HepG2 (cell line): Measurements from ENCODE around the gene WDR91. TPM values are rescaled to one million over a fixed set of nuclear protein-coding genes. Genes with fewer than 3 reads are reported as not detected.
A peak's percentile ranks its signal among the peaks of the same experiment; 100 is the strongest.

Experiments used
- AGO2 ChIP-seq: fragments of 200-400 bp; formaldehyde crosslinking; optimal IDR thresholded peaks from 2 replicates; pipeline ENCODE3; 2017; ENCODE audit warnings: mild to moderate bottlenecking, low read depth, low read length, moderate library complexity
- CCDC6 ChIP-seq: sonication (generic); formaldehyde crosslinking; IDR thresholded peaks from 2 replicates; pipeline ENCODE4 v1.8.1; 2022; ENCODE audit warnings: mild to moderate bottlenecking, missing genetic modification reagents, moderate library complexity
- FOXC1 ChIP-seq: sonication (generic); formaldehyde crosslinking; IDR thresholded peaks from 2 replicates; pipeline ENCODE4 v1.8.0; 2022; ENCODE audit warnings: mild to moderate bottlenecking, missing genetic modification reagents, borderline replicate concordance
- GABPB1 ChIP-seq: IDR thresholded peaks from 2 replicates; pipeline ENCODE4 v1.6.1; 2016; ENCODE audit warnings: mild to moderate bottlenecking, missing genetic modification reagents, moderate library complexity, missing compliant biosample characterization
- GTF2F1 ChIP-seq: fragments of 150-350 bp; IDR thresholded peaks from 2 replicates; pipeline ENCODE4 v1.6.1; 2014; ENCODE audit warnings: low read length
- KDM6A ChIP-seq: IDR thresholded peaks from 2 replicates; pipeline ENCODE4 v1.6.1; 2016; ENCODE audit warnings: low read depth
- PHF5A ChIP-seq: IDR thresholded peaks from one replicate; pipeline ENCODE4 v1.6.1; 2018; ENCODE audit warnings: low read depth, missing genetic modification reagents; ENCODE audit not compliant: unreplicated experiment
- RBFOX2 ChIP-seq: fragments of 200-400 bp; formaldehyde crosslinking; IDR thresholded peaks from 2 replicates; pipeline ENCODE4 v1.6.1; 2017; ENCODE audit warnings: low read depth, mild to moderate bottlenecking, low read length
- SKIL ChIP-seq: sonication (generic); formaldehyde crosslinking; IDR thresholded peaks from 2 replicates; pipeline ENCODE4 v1.8.0; 2022; ENCODE audit warnings: missing genetic modification reagents, mild to moderate bottlenecking, moderate library complexity, borderline replicate concordance
- YEATS2 ChIP-seq: sonication (generic); formaldehyde crosslinking; IDR thresholded peaks from 2 replicates; pipeline ENCODE4 v1.4.0; 2020; ENCODE audit warnings: missing genetic modification reagents, borderline replicate concordance
- ZFY ChIP-seq: sonication (generic); formaldehyde crosslinking; IDR thresholded peaks from 2 replicates; pipeline ENCODE4 v1.4.0; 2020; ENCODE audit warnings: missing genetic modification reagents
- ZNF263 ChIP-seq: sonication (generic); formaldehyde crosslinking; IDR thresholded peaks from 2 replicates; pipeline ENCODE4 v1.4.0; 2020; ENCODE audit warnings: missing genetic modification reagents
- ZNF44 ChIP-seq: sonication (generic); formaldehyde crosslinking; IDR thresholded peaks from 2 replicates; pipeline ENCODE4 v1.5.1; 2020; ENCODE audit warnings: mild to moderate bottlenecking, missing genetic modification reagents
- ZNF75D ChIP-seq: sonication (generic); formaldehyde crosslinking; IDR thresholded peaks from 2 replicates; pipeline ENCODE4 v1.8.1; 2023; ENCODE audit warnings: missing genetic modification reagents, mild to moderate bottlenecking, borderline replicate concordance
- ZNF766 ChIP-seq: sonication (generic); formaldehyde crosslinking; IDR thresholded peaks from 2 replicates; pipeline ENCODE4 v1.5.0; 2020; ENCODE audit warnings: missing genetic modification reagents, borderline replicate concordance
- ZNF782 ChIP-seq: sonication (generic); formaldehyde crosslinking; IDR thresholded peaks from 2 replicates; pipeline ENCODE4 v1.4.0; 2020; ENCODE audit warnings: missing genetic modification reagents, mild to moderate bottlenecking, borderline replicate concordance
- ZSCAN9 ChIP-seq: IDR thresholded peaks from 2 replicates; pipeline ENCODE4 v1.6.1; 2016; ENCODE audit warnings: borderline replicate concordance
- polyA plus RNA-seq, 8 experiments: library from polyadenylated mRNA; depleted of rRNA in 3 of 8; stranded (reverse) in 7 of 8; unstranded in 1 of 8; fragments of >200 nt; fragmentation: Illumina TruSeq in 4 of 8; extraction: Trizol in 4 of 8; gene quantifications; 2 replicates each; pipeline versions ENCODE4 v1.2.1 to v1.2.3, GENCODE V29; 2011 to 2016; ENCODE audit warnings: low read depth in 4 of 8, missing spikeins in 1 of 8, mixed read lengths in 1 of 8; ENCODE audit not compliant: insufficient read depth in 1 of 8
- total RNA-seq, 5 experiments: library from RNA; depleted of rRNA; stranded (reverse); fragments of >200 nt; fragmentation: Illumina TruSeq; extraction: Trizol; gene quantifications; 2 replicates each; pipeline ENCODE4 v1.2.3, GENCODE V29; 2016; ENCODE audit warnings: low read depth in 1 of 5
- TF ChIP-seq, protein P1 (sequence below): sonication (generic); formaldehyde crosslinking; IDR thresholded peaks from 2 replicates; pipeline ENCODE4 v1.4.0; 2020; ENCODE audit warnings: low read depth, missing genetic modification reagents
- TF ChIP-seq, protein P2 (sequence below), 2 experiments: sonication (generic) in 1 of 2; formaldehyde crosslinking in 1 of 2; IDR thresholded peaks; 2 replicates each; pipeline versions ENCODE4 v1.4.0 to v1.6.1; 2016 to 2020; ENCODE audit warnings: borderline replicate concordance in 1 of 2, low read depth in 1 of 2, mild to moderate bottlenecking in 1 of 2, missing genetic modification reagents in 1 of 2

The WDR91 gene
- total and polyA plus RNA-seq, 2 of the 13 experiments (the other 11 are each of a cell fraction or from before 2014, with no cell fraction given): 11.6 to 12.1 TPM

DNA sequence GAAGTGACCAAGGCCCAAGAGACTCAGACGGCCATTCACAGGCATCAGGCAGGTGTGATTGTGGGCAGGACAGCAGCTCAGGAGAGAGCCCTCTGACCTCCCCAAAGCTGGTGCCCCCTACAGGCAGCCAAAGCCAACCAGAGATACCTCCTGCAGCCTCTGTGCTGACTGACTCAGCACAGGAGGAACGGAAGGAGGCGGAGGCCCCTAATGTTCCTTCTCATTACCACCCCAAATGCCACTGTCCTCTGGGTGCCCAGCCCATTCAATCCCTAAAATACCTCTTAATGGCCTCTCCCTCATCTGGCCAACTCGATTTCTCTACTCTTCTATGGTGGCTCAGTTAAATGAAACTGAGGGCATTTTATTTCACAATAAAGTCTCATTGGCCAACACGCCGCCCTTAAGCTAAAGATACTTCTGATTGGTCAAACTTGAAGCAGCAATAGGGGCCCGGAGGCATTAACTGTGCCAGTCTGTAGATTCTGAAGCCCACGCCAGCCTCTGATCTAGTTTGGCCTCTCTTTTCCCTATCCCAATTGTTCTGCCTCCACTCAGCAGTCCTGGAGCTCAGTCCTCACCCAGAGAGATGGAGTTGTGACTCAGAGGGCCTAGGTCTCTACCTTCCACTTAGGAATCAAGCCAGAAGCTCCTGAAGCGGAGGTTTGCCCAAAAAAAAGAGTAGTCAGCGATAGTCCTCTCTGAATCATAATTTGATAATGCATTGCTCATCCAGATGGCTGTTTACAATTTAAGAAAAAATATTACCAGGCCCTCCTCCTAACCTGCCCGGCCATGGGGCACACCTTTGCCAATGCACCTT lies 42.0 kb downstream of the WDR91 start (continued):
- TF ChIP-seq ZSCAN9 (no peak), YEATS2 (no peak), GABPB1 (CRISPR knock-in tag) (peak; percentile 33; the same call in 1 of the 2 replicates), KDM6A (CRISPR knock-in tag) (no peak), SKIL (CRISPR knock-in tag) (no peak), ZNF75D (no peak), ZFY (CRISPR knock-in tag) (no peak), ZNF263 (CRISPR knock-in tag) (no peak), FOXC1 (no peak), PHF5A (CRISPR knock-in tag) (no peak), ZNF766 (no peak), AGO2 (no peak), ZNF782 (CRISPR knock-in tag) (no peak), GTF2F1 (no peak), CCDC6 (CRISPR knock-in tag) (no peak), RBFOX2 (no peak), ZNF44 (CRISPR knock-in tag) (no peak)
- TF ChIP-seq, protein P1, sequence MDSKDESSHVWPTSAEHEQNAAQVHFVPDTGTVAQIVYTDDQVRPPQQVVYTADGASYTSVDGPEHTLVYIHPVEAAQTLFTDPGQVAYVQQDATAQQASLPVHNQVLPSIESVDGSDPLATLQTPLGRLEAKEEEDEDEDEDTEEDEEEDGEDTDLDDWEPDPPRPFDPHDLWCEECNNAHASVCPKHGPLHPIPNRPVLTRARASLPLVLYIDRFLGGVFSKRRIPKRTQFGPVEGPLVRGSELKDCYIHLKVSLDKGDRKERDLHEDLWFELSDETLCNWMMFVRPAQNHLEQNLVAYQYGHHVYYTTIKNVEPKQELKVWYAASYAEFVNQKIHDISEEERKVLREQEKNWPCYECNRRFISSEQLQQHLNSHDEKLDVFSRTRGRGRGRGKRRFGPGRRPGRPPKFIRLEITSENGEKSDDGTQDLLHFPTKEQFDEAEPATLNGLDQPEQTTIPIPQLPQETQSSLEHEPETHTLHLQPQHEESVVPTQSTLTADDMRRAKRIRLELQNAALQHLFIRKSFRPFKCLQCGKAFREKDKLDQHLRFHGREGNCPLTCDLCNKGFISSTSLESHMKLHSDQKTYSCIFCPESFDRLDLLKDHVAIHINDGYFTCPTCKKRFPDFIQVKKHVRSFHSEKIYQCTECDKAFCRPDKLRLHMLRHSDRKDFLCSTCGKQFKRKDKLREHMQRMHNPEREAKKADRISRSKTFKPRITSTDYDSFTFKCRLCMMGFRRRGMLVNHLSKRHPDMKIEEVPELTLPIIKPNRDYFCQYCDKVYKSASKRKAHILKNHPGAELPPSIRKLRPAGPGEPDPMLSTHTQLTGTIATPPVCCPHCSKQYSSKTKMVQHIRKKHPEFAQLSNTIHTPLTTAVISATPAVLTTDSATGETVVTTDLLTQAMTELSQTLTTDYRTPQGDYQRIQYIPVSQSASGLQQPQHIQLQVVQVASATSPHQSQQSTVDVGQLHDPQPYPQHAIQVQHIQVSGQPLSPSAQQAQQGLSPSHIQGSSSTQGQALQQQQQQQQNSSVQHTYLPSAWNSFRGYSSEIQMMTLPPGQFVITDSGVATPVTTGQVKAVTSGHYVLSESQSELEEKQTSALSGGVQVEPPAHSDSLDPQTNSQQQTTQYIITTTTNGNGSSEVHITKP (CRISPR knock-in tag): no peak
- TF ChIP-seq, protein P2, sequence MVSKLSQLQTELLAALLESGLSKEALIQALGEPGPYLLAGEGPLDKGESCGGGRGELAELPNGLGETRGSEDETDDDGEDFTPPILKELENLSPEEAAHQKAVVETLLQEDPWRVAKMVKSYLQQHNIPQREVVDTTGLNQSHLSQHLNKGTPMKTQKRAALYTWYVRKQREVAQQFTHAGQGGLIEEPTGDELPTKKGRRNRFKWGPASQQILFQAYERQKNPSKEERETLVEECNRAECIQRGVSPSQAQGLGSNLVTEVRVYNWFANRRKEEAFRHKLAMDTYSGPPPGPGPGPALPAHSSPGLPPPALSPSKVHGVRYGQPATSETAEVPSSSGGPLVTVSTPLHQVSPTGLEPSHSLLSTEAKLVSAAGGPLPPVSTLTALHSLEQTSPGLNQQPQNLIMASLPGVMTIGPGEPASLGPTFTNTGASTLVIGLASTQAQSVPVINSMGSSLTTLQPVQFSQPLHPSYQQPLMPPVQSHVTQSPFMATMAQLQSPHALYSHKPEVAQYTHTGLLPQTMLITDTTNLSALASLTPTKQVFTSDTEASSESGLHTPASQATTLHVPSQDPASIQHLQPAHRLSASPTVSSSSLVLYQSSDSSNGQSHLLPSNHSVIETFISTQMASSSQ (IDR thresholded peaks at IDR 0.05; ENCODE audit: low read depth): no peak
- TF ChIP-seq, protein P2 (CRISPR knock-in tag; IDR thresholded peaks at IDR 0.05; ENCODE audit: borderline replicate concordance): peak; percentile 38; the same call in 1 of the 2 replicates
